GM12878 (cell line): ENCODE data around the gene DSG2.

Experiments used
- CHD2 ChIP-seq: IDR thresholded peaks from 2 replicates; pipeline ENCODE4 v1.6.1; 2011; ENCODE audit warnings: low read depth, low read length, improper control_type of control experiment, borderline replicate concordance
- ETV6 ChIP-seq, 2 experiments: fragments of 450-650 bp in 1 of 2; IDR thresholded peaks in 1 of 2; conservative IDR thresholded peaks in 1 of 2; 2 replicates each; pipeline ENCODE4 v1.6.1; 2014; ENCODE audit warnings: antibody characterized with exemption in 1 of 2, borderline replicate concordance in 1 of 2, low read depth in 1 of 2, mild to moderate bottlenecking in 1 of 2, moderate library complexity in 1 of 2
- MAX ChIP-seq: IDR thresholded peaks from 2 replicates; pipeline ENCODE4 v1.6.1; 2012; ENCODE audit warnings: low read depth, low read length, improper control_type of control experiment
- NRF1 ChIP-seq: conservative IDR thresholded peaks from 2 replicates; pipeline ENCODE4 v1.6.1; 2011; ENCODE audit warnings: mild to moderate bottlenecking, low read depth, low read length, improper control_type of control experiment
- RFX5 ChIP-seq: IDR thresholded peaks from 2 replicates; pipeline ENCODE4 v1.6.1; 2011; ENCODE audit warnings: low read depth, low read length, improper control_type of control experiment
- USF2 ChIP-seq: IDR thresholded peaks from 2 replicates; pipeline ENCODE4 v1.6.1; 2011; ENCODE audit warnings: low read depth, low read length, improper control_type of control experiment, borderline replicate concordance
- TF ChIP-seq, protein P1 (sequence below), 3 experiments: IDR thresholded peaks in 2 of 3; conservative IDR thresholded peaks in 1 of 3; 2 replicates each; pipeline ENCODE4 v1.5.1; 2011; ENCODE audit warnings: low read depth in 3 of 3, low read length in 3 of 3, mild to moderate bottlenecking in 3 of 3, control low read depth in 2 of 3, moderate library complexity in 2 of 3, inconsistent platforms in 1 of 3, mixed read lengths in 1 of 3; ENCODE audit not compliant: control insufficient read depth in 2 of 3, insufficient read depth in 1 of 3; ENCODE audit errors: extremely low read depth in 1 of 3

- TF ChIP-seq RFX5 = no peak
- no peak for TF ChIP-seq ETV6 (conservative IDR thresholded peaks at IDR 0.05 in 1 of 2, IDR thresholded peaks at IDR 0.05 in 1 of 2; ENCODE audit: borderline replicate concordance in 1 of 2, low read depth in 1 of 2)
- no peak for TF ChIP-seq CHD2
- no peak for TF ChIP-seq MAX
- no peak for TF ChIP-seq NRF1
- TF ChIP-seq, protein P1, sequence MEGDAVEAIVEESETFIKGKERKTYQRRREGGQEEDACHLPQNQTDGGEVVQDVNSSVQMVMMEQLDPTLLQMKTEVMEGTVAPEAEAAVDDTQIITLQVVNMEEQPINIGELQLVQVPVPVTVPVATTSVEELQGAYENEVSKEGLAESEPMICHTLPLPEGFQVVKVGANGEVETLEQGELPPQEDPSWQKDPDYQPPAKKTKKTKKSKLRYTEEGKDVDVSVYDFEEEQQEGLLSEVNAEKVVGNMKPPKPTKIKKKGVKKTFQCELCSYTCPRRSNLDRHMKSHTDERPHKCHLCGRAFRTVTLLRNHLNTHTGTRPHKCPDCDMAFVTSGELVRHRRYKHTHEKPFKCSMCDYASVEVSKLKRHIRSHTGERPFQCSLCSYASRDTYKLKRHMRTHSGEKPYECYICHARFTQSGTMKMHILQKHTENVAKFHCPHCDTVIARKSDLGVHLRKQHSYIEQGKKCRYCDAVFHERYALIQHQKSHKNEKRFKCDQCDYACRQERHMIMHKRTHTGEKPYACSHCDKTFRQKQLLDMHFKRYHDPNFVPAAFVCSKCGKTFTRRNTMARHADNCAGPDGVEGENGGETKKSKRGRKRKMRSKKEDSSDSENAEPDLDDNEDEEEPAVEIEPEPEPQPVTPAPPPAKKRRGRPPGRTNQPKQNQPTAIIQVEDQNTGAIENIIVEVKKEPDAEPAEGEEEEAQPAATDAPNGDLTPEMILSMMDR (IDR thresholded peaks at IDR 0.05 in 2 of 3, conservative IDR thresholded peaks at IDR 0.05 in 1 of 3; ENCODE audit: control insufficient read depth in 2 of 3, extremely low read depth in 1 of 3, insufficient read depth in 1 of 3, low read depth in 3 of 3, low read length in 3 of 3) = no peak
- no peak for TF ChIP-seq USF2
These were observed 872 bp downstream of the DSG2 start for GRCh38 chr18:31498574-31499524.
